CD4-positive, alpha-beta T cell (primary cell): ENCODE data around the gene LRTM1. TPM values are rescaled to one million over a fixed set of nuclear protein-coding genes. Genes with fewer than 3 reads are reported as not detected.

Experiments used
- ATAC-seq: fragments of 200-7000 bp; cut with Tn5 transposase; one replicate; pipeline ENCODE4 v1.10.0; 2022; ENCODE audit warnings: mild to moderate bottlenecking; ENCODE audit not compliant: poor library complexity
- CTCF ChIA-PET: fragments of 350-600 bp; sonication (Branson Sonifier 250); formaldehyde crosslinking; loops from one replicate; lab custom pipeline; 2021; ENCODE audit warnings: antibody characterized with exemption, inconsistent platforms; lab: Charles Lee
- POLR2A ChIA-PET: fragments of 350-600 bp; sonication (Branson Sonifier 250); formaldehyde crosslinking; loops from one replicate; lab custom pipeline; 2021; ENCODE audit warnings: antibody characterized with exemption, inconsistent platforms; lab: Charles Lee
- DNase-seq, 14 experiments: peaks; one replicate each; pipeline ENCODE4 v3.0.0-alpha.2; 2013 to 2020; ENCODE audit warnings: mixed read lengths in 2 of 14
- H3K27ac ChIP-seq, 2 donors: one replicate each; pipeline versions ENCODE4 v1.5.1 to v1.7.0; 2013; ENCODE audit warnings: low read length in 2 of 2, low read depth in 1 of 2, mild to moderate bottlenecking in 1 of 2
- H3K27me3 ChIP-seq, 2 experiments: 1 replicate in 1 of 2; 2 replicates in 1 of 2; pipeline versions ENCODE4 v1.6.1 to v1.7.0; 2013; ENCODE audit warnings: low read length in 2 of 2, control low read depth in 1 of 2, mild to moderate bottlenecking in 1 of 2, moderate library complexity in 1 of 2; ENCODE audit not compliant: insufficient read depth in 2 of 2, control insufficient read depth in 1 of 2
- H3K36me3 ChIP-seq: one replicate; pipeline ENCODE4 v1.6.1; 2013; ENCODE audit warnings: low read length, control low read depth; ENCODE audit not compliant: insufficient read depth
- H3K4me1 ChIP-seq: one replicate; pipeline ENCODE4 v1.6.1; 2013; ENCODE audit warnings: low read length, control low read depth; ENCODE audit not compliant: insufficient read depth
- H3K4me3 ChIP-seq: one replicate; pipeline ENCODE4 v1.5.1; 2013; ENCODE audit warnings: mild to moderate bottlenecking, low read length, moderate library complexity
- H3K9me3 ChIP-seq, 2 experiments: 1 replicate in 1 of 2; 2 replicates in 1 of 2; pipeline versions ENCODE4 v1.6.1 to v1.7.0; 2013; ENCODE audit warnings: low read length in 2 of 2, mild to moderate bottlenecking in 2 of 2, control low read depth in 1 of 2, moderate library complexity in 1 of 2; ENCODE audit not compliant: control insufficient read depth in 1 of 2, insufficient read depth in 1 of 2
- H3K27ac Mint-ChIP-seq: one replicate; pipeline ENCODE4 v1.8.0; 2020; ENCODE audit warnings: mixed read lengths
- H3K27me3 Mint-ChIP-seq: one replicate; pipeline ENCODE4 v1.8.0; 2021; ENCODE audit warnings: mixed read lengths
- H3K36me3 Mint-ChIP-seq: one replicate; pipeline ENCODE4 v1.8.0; 2021; ENCODE audit warnings: low read depth, mixed read lengths
- H3K4me1 Mint-ChIP-seq: one replicate; pipeline ENCODE4 v1.8.0; 2021; ENCODE audit warnings: low read depth, mixed read lengths
- H3K4me3 Mint-ChIP-seq: one replicate; pipeline ENCODE4 v1.8.0; 2020; ENCODE audit warnings: mild to moderate bottlenecking, mixed read lengths
- H3K9me3 Mint-ChIP-seq: one replicate; pipeline ENCODE4 v1.8.0; 2020; ENCODE audit warnings: mixed read lengths
- CTCF ChIP-seq: fragments of 200-600 bp; IDR thresholded peaks from one replicate; pipeline ENCODE4 v1.8.0; 2022; ENCODE audit warnings: antibody characterized with exemption, mild to moderate bottlenecking
- intact Hi-C, 2 experiments: fragments of 100-400 bp; cut with DNase I in 1 of 2; cut with micrococcal nuclease in 1 of 2; formaldehyde crosslinking; loops; one replicate each; pipeline versions ENCODE4 v1.15.1 to v1.9.0; 2023 to 2025; cut with DNase I, micrococcal nuclease
- total RNA-seq, 174 experiments: library from RNA in 2 of 174; stranded (reverse) in 2 of 174; gene quantifications; one replicate each; pipeline ENCODE4 v1.2.3 and lab custom pipeline; 2021 to 2026

LRTM1 gene
- total RNA-seq, 2 experiments from 2014 or later = not detected

- H3K9me3 Mint-ChIP-seq = no peaks in the 10 kb centered on the region
- TF ChIP-seq CTCF = no peak
- POLR2A ChIA-PET = no interaction called here
- H3K27me3 ChIP-seq = no peaks in the 10 kb centered on the region
- H3K4me1 Mint-ChIP-seq = no peaks in the 10 kb centered on the region
- H3K9me3 ChIP-seq = peaks cover 0 to 6% of the 10 kb centered on the region in 2 experiments
- H3K27ac Mint-ChIP-seq = no peak overlapping the region
- no peaks in the 10 kb centered on the region for H3K27me3 Mint-ChIP-seq
- CTCF ChIA-PET = no interaction called here
- H3K4me3 ChIP-seq = no peak overlapping the region
- no peak overlapping the region for H3K4me3 Mint-ChIP-seq
- H3K4me1 ChIP-seq = no peaks in the 10 kb centered on the region
- no peaks in the 10 kb centered on the region for H3K36me3 Mint-ChIP-seq
- H3K36me3 ChIP-seq = no peaks in the 10 kb centered on the region
- DNase-seq (no peak), ATAC-seq (no peak)
- no peak overlapping the region for H3K27ac ChIP-seq
- intact Hi-C loops = no loop called here
Measured at GRCh38 chr3:54874816-54875556, 52.9 kb downstream of the LRTM1 start.

GRCh38 chr3:54873059-54874010, 54.5 kb downstream of the LRTM1 start:
- H3K9me3 Mint-ChIP-seq = no peaks in the 10 kb centered on the region
- Histone ChIP-seq H3K36me3 (no peaks in the 10 kb centered on the region), H3K4me3 (no peak overlapping the region), H3K4me1 (no peaks in the 10 kb centered on the region), H3K9me3 (peaks cover 0 to 6% of the 10 kb centered on the region in 2 experiments), H3K27ac (no peak overlapping the region), H3K27me3 (no peaks in the 10 kb centered on the region)
- ATAC-seq (no peak), DNase-seq (no peak)
- no peak for TF ChIP-seq CTCF
- no peaks in the 10 kb centered on the region for H3K4me1 Mint-ChIP-seq
- H3K4me3 Mint-ChIP-seq = no peak overlapping the region
- ChIA-PET CTCF (no interaction called here), POLR2A (no interaction called here)
- H3K36me3 Mint-ChIP-seq = no peaks in the 10 kb centered on the region
- intact Hi-C loops = no loop called here
- no peaks in the 10 kb centered on the region for H3K27me3 Mint-ChIP-seq
- H3K27ac Mint-ChIP-seq = no peak overlapping the region

GRCh38 chr3:54871867-54872266, 56.0 kb downstream of the LRTM1 start:
- Histone ChIP-seq H3K27ac (no peak overlapping the region), H3K27me3 (no peaks in the 10 kb centered on the region), H3K36me3 (no peaks in the 10 kb centered on the region), H3K4me3 (no peak overlapping the region), H3K9me3 (peaks cover 0 to 6% of the 10 kb centered on the region in 2 experiments), H3K4me1 (no peaks in the 10 kb centered on the region)
- Mint-ChIP-seq H3K9me3 (no peaks in the 10 kb centered on the region), H3K27me3 (no peaks in the 10 kb centered on the region), H3K36me3 (no peaks in the 10 kb centered on the region), H3K27ac (no peak overlapping the region), H3K4me3 (no peak overlapping the region), H3K4me1 (no peaks in the 10 kb centered on the region)
- no peak for ATAC-seq
- no peak for TF ChIP-seq CTCF
- intact Hi-C loops = no loop called here
- ChIA-PET POLR2A (no interaction called here), CTCF (no interaction called here)
- no peak for DNase-seq
